Measurements from ENCODE around the gene CEBPE.

CEBPE gene

GRCh38 chr14:23145794-23146350, 26.8 kb upstream of the CEBPE start:
- intact Hi-C loops (cut with DNase I): no loop called here
- no peak for DNase-seq

DNA sequence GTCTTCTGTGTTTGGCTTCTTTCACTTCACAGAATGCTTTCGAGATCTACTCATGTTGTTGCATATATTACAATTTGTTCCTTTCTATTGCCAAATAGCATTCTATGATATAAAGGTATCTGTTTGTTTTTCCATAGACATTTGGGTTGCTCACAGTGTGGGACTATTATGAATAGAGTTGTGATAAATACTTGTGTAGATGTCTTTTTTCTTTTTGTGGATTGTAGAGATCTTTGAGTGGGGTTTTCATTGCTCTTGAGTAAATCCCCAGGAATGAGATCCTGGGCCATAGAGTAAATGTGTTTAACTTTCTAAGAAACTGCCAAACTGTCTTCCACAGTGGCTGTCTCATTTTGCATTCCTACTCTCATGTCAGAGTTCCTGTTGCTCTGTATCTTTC, 24.9 kb upstream of the CEBPE start:
- intact Hi-C loops (cut with DNase I): no loop called here
- DNase-seq: no peak

DNA sequence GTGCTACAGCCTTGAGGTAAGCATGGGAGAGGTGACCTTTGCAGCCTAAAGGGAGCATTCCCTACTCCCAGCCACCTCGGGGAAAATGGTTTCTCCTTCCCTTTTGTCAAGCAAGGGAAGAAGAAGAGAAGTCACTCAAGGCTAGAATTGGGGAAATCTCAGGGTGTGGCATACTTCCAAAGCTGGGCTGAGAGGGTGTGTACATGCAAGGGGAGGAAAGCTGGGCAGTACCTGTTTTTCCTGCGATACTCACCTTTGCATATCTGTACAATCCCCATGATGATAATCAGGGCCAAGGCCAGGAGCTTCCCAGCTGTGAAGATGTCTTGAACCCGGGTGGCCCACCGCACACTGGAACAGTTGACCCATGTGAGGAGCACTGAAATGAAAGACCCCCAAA, 23.8 kb upstream of the CEBPE start:
- intact Hi-C loops (cut with DNase I): no loop called here
- DNase-seq: peak in 1 of 10 donors; percentile 38

DNA sequence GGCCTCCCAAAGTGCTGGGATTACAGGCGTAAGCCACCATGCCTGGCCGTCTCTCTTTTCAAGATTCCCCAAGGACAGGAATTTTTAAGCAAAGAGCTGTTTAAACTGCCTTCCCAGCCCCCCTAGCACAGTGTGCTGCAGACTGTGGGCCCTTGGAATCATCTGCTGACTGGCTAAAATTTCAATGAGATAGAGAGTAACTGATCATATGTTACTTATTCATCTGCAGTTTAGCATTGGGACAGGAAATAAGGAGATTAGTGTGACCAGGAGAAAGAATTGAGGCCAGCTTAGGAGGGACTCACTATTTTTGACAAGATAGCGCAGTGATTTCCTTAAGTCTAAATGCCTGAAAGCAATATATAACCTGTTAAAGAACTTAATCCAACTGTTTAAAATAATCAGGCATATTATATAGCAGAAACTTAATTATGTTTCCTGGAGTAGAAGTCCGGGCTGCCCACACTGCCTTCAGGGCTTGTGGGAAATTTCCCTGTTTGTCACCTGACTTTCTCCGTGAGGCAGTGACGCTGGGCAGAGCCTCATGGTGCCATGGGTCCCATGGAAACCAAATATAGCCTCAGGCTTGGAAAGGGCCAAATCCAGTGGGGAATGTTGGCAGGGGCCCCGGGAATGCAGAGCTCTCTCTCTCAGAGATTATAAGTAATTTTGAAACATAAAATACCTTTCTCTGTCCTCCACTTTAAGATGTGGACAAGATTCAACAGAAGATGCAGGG, 22.8 kb upstream of the CEBPE start:
- intact Hi-C loops (cut with DNase I): no loop called here
- DNase-seq: peak in 2 of 10 donors; percentile 36 to 88

GRCh38 chr14:23140371-23140770, 21.3 kb upstream of the CEBPE start:
- DNase-seq: peak in 1 of 10 donors; percentile 29
- intact Hi-C loops (cut with DNase I): no loop called here

DNA sequence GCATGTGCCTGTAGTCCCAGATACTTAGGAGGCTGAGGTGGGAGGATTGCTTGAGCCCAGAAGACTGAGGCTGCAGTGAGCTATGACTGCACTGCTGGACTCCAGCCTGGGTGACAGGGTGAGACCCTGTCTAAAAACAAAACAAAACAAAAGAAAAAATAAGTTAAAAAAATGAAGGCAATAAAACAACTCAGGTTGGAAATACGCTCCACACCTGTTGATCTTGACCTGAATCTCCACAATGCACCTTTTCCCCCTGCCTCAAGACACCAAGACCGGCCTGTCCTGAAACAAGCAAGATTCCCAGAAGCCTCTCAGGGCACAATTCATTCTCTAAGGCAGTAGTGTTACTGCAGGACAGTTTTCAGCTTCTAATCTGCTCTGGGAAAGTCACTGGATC, 20.8 kb upstream of the CEBPE start:
- intact Hi-C loops (cut with DNase I): no loop called here
- DNase-seq: no peak

GRCh38 chr14:23137813-23138535, 18.9 kb upstream of the CEBPE start:
- intact Hi-C loops (cut with DNase I): no loop called here

DNA sequence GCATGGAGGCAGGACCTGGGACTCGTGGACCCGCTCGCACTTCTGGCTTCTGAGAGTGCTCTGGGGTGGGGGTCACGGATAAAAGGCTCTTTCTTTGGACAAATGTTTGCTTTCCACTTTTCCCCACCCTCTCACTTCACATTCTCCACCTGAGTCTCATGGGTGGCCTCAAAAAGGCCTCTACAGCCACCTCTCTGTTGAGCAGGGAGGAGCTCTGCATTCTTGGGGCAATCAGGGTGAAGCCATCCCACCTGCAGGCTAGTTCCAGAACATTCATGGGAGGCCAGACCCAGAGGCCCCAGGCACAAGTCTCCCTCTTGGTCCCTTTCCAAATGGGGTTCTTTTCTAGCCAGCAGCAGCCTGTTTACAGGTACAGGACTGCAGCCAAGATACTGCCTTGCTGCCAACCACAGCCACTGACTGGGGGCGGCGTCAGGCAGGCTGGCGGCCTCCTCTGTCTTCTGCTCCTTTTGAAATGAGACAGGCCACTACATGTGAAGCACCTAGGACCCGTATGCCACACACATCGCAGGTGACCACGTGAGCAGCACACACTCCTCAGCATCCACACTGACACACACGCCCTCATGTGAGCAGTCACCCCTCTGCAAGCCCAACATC, 18.2 kb upstream of the CEBPE start:
- intact Hi-C loops (cut with DNase I): no loop called here
- peak in 3 of 10 donors; percentile 47 to 92 (median 78) for DNase-seq

More at GRCh38 chr14:23137813-23138535, 18.9 kb upstream of the CEBPE start:
- no peak for DNase-seq

DNA sequence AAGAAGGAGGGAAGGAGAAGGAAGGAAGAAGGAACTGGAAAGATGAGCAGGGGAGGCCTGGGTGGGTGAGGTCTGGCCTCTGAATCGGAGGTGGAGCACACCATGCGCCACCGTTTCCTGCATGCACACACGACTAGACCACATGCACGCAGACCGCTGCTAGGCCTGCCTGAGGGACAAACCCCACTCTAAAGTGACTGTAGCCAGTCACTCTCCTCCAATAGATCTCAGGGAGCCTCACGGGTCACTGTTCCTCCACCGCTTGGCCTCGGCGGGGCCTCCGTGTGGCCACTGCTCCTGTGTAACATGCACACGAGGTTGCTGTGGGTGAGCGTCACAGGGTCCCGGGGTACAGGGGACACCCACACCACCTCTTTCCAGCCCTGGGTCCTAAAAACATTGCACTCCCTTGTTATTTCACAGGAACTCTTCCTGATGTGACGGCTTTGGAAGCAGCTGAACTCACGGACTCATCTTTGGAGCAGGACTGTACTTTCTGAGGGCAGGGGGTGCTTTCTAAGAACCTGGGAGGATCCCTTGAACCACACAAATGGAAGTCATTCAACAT, 17.6 kb upstream of the CEBPE start:
- DNase-seq: peak in 1 of 10 donors; percentile 72
- intact Hi-C loops (cut with DNase I): no loop called here

- peak in 1 of 10 donors; percentile 46 for DNase-seq
- intact Hi-C loops (cut with DNase I): no loop called here
These were observed 13.9 kb upstream of the CEBPE start for GRCh38 chr14:23132970-23133369.

DNA sequence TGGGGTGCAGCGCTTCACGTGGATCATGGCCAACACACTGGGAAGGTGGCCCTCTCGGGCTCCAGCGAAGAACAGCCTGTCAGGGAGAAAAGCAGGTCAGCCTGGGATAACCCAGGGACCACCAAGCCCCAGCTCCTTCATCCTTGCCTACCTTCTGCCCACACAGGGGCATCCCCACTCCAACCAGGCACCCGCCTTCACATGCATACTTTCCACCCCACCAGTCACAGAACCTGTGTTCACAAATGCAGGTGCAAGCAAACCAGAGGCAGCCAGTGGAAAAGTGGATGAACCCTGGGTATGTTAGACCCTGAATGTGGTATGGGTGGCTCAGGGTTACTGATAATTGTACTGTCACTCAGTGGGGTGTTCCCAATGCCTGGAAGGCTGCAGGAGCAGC, 12.4 kb upstream of the CEBPE start:
- intact Hi-C loops (cut with DNase I): no loop called here

GRCh38 chr14:23130871-23131270, 11.8 kb upstream of the CEBPE start:
- peak in 1 of 10 donors; percentile 46 for DNase-seq
- intact Hi-C loops (cut with DNase I): no loop called here

More for the DNA sequence above, 12.4 kb upstream of the CEBPE start:
- peak in 1 of 10 donors; percentile 68 for DNase-seq

- no peak for DNase-seq
- intact Hi-C loops (cut with DNase I): no loop called here
These were observed 10.8 kb upstream of the CEBPE start for GRCh38 chr14:23129759-23130316.

DNA sequence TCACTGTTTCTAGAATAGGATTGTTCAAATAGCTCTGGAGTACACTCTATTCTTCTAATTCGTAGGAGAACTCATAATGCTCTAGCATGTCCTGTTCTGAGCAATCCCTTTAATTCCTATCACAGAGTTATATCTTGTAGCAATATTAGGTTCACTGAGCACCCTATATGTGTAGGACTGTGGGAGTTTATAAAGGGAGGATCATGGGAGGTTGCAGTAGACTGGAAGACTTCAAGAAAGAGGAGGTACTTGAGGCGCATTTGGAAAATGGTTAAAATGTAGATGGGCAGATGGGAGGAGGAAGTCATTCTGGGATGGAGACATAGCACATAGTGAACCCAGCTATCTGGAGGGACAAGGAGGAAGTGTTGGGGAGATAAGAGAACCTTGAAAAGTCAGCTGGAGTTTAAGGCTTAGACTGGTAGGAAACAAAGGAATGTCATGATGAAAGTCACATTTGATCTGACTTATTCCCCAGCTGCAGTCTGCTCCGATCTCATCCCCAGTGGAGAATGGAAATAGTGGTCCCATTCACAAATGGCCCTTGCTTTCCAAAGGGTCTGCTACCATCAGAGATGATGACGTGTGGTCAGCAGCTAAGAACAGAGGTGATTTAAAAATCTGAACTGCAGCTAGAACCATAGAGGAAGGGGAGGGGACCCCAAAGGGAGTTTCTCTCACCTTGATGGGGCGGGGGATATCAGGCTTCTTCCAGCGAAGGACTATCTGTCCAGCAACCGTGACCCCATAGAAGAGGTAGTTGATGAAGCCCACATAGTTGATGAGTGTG, 10.1 kb upstream of the CEBPE start:
- DNase-seq: no peak
- intact Hi-C loops (cut with DNase I): no loop called here

DNA sequence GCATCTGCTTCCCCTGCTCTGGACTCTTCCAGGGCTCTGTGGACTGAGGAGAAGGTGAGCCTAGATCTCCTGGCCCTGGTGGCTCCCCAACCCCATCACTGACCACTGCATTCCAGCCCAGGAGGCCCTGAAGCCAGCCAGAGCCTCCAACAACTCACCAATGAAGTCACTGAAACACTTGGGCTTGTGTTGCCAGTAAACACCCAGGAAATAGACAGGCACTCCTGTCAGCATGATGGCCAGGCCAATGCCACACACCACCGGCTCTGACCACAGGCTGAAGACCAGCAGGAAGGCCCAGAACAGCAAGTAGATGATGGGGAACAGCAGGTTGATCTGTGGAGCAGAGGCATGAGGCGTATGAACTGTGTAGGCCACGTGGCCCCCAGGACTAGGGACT, 8.8 kb upstream of the CEBPE start:
- DNase-seq: no peak
- intact Hi-C loops (cut with DNase I): no loop called here

DNA sequence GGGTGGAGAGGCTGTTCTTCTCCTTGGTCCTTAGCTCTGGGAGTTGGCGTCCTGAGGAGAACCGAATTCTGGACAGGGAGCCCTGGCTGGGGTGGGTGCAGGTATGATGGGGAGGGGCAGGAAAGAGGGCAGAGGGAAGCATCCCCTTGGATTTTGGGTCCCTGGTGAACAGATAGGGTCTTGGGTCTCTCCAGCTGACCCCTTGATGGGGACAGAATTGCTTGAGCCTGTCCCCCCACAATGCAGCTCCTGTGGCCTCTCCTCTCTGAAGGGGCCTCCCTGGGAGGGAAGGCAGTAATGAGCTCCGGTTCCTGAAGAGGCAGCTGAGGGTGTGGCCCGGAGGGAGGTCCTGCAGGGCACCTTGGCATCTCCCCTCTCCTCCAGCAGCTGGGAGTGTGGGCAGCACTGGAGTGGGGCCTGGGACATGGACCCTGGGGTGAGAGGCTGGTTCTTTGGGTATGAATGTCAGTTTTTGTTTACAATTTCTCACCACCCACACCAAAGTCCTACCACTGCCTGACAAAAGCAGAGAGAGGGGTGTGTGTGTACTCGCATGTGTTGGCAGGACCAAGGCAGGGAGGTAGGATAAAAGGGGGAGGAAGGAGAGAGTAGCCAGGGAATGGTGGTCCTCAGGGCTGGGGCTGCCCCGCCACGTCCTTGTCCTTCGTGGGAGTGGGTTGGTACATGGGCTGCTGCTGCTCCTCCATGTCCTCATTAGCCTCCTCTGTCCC, 7.7 kb upstream of the CEBPE start:
- intact Hi-C loops (cut with DNase I): no loop called here
- peak in 1 of 10 donors; percentile 59 for DNase-seq

DNA sequence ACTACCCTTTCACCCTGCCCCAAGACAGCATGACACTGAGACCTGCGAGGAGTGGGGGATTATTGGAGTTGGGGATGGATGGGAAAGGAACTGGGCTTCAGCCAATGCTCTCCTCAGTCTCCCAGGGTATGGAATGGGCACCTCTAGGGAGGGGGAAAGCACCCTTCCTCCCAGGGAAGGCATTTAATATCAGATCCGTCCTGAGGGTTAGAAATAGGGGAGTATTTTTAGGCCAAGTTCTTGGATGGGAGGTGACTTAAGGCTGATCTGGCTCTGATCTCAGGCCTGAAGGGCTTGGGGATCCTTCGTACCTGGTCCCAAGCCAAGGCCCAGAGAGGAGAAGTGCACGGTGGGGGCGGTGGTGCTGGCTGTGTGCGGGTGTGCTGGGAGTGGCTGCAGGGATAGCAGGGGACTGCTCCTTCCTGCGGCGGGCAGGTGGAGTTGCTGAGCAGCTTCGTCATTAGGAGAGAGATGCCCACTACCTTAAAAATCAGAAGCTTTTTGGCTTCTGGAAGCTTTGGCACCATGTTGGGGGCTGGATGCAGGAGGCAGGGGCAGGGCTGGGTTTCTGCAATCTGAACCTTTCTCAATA, 7.0 kb upstream of the CEBPE start:
- DNase-seq: peak in 2 of 10 donors; percentile 76 to 87
- intact Hi-C loops (cut with DNase I): no loop called here

- intact Hi-C loops (cut with DNase I): no loop called here
- no peak for DNase-seq
These were observed 6.0 kb upstream of the CEBPE start for GRCh38 chr14:23125011-23125410.
